ENCODE results near the gene IGFBP7.

The IGFBP7 gene

DNA sequence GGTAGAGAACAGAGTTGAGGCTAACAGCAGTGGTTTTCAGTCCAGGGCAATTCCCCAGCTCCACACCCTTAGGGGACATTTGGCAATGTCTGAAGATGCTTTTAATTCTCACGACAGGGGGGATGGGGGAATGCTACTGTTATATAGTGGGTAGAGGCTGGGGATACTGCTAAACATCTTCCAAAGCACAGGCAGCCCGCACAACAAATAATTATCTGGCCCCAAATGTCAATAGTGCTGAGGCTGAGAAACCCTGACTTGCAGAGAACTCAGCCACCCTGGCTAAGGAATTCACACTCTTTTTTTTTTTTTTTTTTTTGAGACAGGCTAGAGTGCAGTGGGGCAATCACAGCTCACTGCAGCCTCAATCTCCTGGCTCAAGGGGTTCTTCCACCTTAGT is 70.8 kb downstream of the IGFBP7 start:
- no peak for TF ChIP-seq TAF1 (IDR thresholded peaks at IDR 0.05; ENCODE audit: borderline replicate concordance, insufficient read depth, low read length)
- no peak for TF ChIP-seq SIN3A (IDR thresholded peaks at IDR 0.05; ENCODE audit: borderline replicate concordance, insufficient read depth, low read length)
- no peak for TF ChIP-seq FOXP2 (optimal IDR thresholded peaks at IDR 0.05; ENCODE audit: borderline replicate concordance, extremely low read depth, extremely low read length, insufficient read depth)
- TF ChIP-seq, protein P1, sequence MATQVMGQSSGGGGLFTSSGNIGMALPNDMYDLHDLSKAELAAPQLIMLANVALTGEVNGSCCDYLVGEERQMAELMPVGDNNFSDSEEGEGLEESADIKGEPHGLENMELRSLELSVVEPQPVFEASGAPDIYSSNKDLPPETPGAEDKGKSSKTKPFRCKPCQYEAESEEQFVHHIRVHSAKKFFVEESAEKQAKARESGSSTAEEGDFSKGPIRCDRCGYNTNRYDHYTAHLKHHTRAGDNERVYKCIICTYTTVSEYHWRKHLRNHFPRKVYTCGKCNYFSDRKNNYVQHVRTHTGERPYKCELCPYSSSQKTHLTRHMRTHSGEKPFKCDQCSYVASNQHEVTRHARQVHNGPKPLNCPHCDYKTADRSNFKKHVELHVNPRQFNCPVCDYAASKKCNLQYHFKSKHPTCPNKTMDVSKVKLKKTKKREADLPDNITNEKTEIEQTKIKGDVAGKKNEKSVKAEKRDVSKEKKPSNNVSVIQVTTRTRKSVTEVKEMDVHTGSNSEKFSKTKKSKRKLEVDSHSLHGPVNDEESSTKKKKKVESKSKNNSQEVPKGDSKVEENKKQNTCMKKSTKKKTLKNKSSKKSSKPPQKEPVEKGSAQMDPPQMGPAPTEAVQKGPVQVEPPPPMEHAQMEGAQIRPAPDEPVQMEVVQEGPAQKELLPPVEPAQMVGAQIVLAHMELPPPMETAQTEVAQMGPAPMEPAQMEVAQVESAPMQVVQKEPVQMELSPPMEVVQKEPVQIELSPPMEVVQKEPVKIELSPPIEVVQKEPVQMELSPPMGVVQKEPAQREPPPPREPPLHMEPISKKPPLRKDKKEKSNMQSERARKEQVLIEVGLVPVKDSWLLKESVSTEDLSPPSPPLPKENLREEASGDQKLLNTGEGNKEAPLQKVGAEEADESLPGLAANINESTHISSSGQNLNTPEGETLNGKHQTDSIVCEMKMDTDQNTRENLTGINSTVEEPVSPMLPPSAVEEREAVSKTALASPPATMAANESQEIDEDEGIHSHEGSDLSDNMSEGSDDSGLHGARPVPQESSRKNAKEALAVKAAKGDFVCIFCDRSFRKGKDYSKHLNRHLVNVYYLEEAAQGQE (IDR thresholded peaks at IDR 0.05; ENCODE audit: insufficient read depth in 1 of 2, low read depth in 2 of 2, low read length in 2 of 2): no peak

- TF ChIP-seq FOXP2 (optimal IDR thresholded peaks at IDR 0.05; ENCODE audit: borderline replicate concordance, extremely low read depth, extremely low read length, insufficient read depth) (no peak), TAF1 (IDR thresholded peaks at IDR 0.05; ENCODE audit: borderline replicate concordance, insufficient read depth, low read length) (no peak), SIN3A (IDR thresholded peaks at IDR 0.05; ENCODE audit: borderline replicate concordance, insufficient read depth, low read length) (no peak), POLR2AphosphoS5 (IDR thresholded peaks at IDR 0.05; ENCODE audit: low read depth, low read length) (no peak)
- TF ChIP-seq, protein P1 (IDR thresholded peaks at IDR 0.05; ENCODE audit: insufficient read depth in 1 of 2, low read depth in 2 of 2, low read length in 2 of 2): no peak
Observed at GRCh38 chr4:57037982-57038604, 72.1 kb downstream of the IGFBP7 start.

DNA sequence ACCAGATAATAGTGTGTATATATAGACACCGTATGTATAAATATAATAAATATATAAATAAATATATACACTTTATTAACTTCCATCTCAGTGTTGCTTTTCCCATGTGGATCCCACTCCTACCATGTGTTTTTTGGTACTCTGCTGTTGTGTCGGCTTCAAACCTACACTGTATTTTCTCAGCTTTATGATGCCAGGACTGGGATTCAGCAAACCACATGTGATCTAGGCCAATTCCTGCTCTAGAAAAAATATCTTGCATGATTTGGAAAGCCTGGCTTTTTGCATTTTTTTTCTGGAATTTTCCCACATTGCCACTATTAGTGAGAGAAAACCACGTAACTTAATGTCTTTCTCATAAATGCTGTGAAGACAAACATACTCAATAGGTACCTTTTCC is 75.7 kb downstream of the IGFBP7 start:
- TF ChIP-seq, protein P1 (IDR thresholded peaks at IDR 0.05; ENCODE audit: insufficient read depth in 1 of 2, low read depth in 2 of 2, low read length in 2 of 2): no peak
- no peak for TF ChIP-seq FOXP2 (optimal IDR thresholded peaks at IDR 0.05; ENCODE audit: borderline replicate concordance, extremely low read depth, extremely low read length, insufficient read depth)
- no peak for TF ChIP-seq TAF1 (IDR thresholded peaks at IDR 0.05; ENCODE audit: borderline replicate concordance, insufficient read depth, low read length)
- TF ChIP-seq POLR2AphosphoS5 (IDR thresholded peaks at IDR 0.05; ENCODE audit: low read depth, low read length): no peak
- TF ChIP-seq SIN3A (IDR thresholded peaks at IDR 0.05; ENCODE audit: borderline replicate concordance, insufficient read depth, low read length): no peak

DNA sequence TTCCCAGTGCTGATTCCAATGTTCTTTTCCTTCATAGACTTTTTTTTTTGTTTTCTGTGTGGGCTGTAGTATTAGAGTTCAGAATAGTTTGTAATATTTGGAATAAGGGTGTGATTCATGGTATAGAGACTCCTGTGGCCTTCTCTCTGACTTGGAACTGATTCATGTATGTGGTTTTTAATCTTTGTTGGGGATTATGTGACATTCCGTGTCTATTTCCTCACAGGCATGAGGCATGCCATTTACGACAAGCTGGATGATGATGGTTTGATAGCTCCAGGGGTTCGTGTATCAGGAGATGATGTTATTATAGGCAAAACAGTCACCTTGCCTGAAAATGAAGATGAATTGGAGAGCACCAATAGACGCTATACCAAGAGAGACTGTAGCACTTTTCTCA is 87.1 kb downstream of the IGFBP7 start:
- TF ChIP-seq TAF1 (IDR thresholded peaks at IDR 0.05; ENCODE audit: borderline replicate concordance, insufficient read depth, low read length): no peak
- TF ChIP-seq, protein P1 (IDR thresholded peaks at IDR 0.05; ENCODE audit: insufficient read depth in 1 of 2, low read depth in 2 of 2, low read length in 2 of 2): no peak
- no peak for TF ChIP-seq POLR2AphosphoS5 (IDR thresholded peaks at IDR 0.05; ENCODE audit: low read depth, low read length)
- no peak for TF ChIP-seq FOXP2 (optimal IDR thresholded peaks at IDR 0.05; ENCODE audit: borderline replicate concordance, extremely low read depth, extremely low read length, insufficient read depth)
- TF ChIP-seq SIN3A (IDR thresholded peaks at IDR 0.05; ENCODE audit: borderline replicate concordance, insufficient read depth, low read length): no peak
